ENCODE measurements around the gene TSFM. TPM values are rescaled to one million over a fixed set of nuclear protein-coding genes. Genes with fewer than 3 reads are reported as not detected.

The TSFM gene
- polyA plus RNA-seq, 3 donors, result 4.5 to 22.6 (median 21.8) TPM

- H3K9ac ChIP-seq (ENCODE audit: insufficient read depth, low read length, poor library complexity, severe bottlenecking), result no peak overlapping the region
- TF ChIP-seq CTCF (IDR thresholded peaks at IDR 0.05), result no peak
- H3K27me3 ChIP-seq (ENCODE audit: control insufficient read depth in 2 of 2, insufficient read depth in 2 of 2, low read length in 2 of 2), result peaks cover 0 to under 1% of the 10 kb centered on the region in 2 donors
- DNase-seq, result no peak
- no peak overlapping the region for H3K4me3 Mint-ChIP-seq
- H3K79me2 ChIP-seq (ENCODE audit: insufficient read depth, low read length), result peaks cover 27% of the 10 kb centered on the region
- H2AFZ ChIP-seq (ENCODE audit: insufficient read depth, low read depth, low read length, poor library complexity, severe bottlenecking), result no peak overlapping the region
- H3K36me3 Mint-ChIP-seq, result peaks cover 22 to 41% of the 10 kb centered on the region in 2 donors
- H3K4me2 ChIP-seq (replicated peaks; ENCODE audit: extremely low read depth, low read length, poor library complexity, severe bottlenecking), result no peak overlapping the region
- no peaks in the 10 kb centered on the region for H4K20me1 ChIP-seq (ENCODE audit: insufficient read depth, low read length)
- no peaks in the 10 kb centered on the region for H3K9me3 ChIP-seq (replicated peaks in 1 of 2; ENCODE audit: control insufficient read depth in 1 of 2, insufficient read depth in 1 of 2, low read length in 2 of 2)
- H3K9me3 Mint-ChIP-seq, result no peaks in the 10 kb centered on the region
- intact Hi-C loops (cut with micrococcal nuclease), result loop anchor here in 1 of 2 donors (10.0 kb wide), 1 partner anchor 186 kb away; no protein-coding TSS in a partner anchor
- no peak overlapping the region for H3K4me3 ChIP-seq (replicated peaks in 1 of 3; ENCODE audit: low read depth in 2 of 3, low read length in 3 of 3)
- H3K27ac ChIP-seq (ENCODE audit: low read depth in 1 of 2, low read length in 2 of 2), result no peak overlapping the region
- H3K36me3 ChIP-seq (replicated peaks in 1 of 2; ENCODE audit: control insufficient read depth in 1 of 2, insufficient read depth in 2 of 2, low read length in 2 of 2), result peaks cover 14 to 39% of the 10 kb centered on the region in 2 donors
- H3K27ac Mint-ChIP-seq, result peak overlapping the region in 2 of 7 donors; percentile 30 to 50
- peaks cover 40% of the 10 kb centered on the region for H3K4me1 Mint-ChIP-seq
- peaks cover under 1 to 7% (median 2%) of the 10 kb centered on the region in 3 donors for H3K27me3 Mint-ChIP-seq (ENCODE audit: low read depth in 3 of 3)
- 100% methylated on average over 1 of the region's 5 CpGs for WGBS (ENCODE audit: insufficient coverage)
- peaks cover 30 to 36% of the 10 kb centered on the region in 2 donors for H3K4me1 ChIP-seq (ENCODE audit: control insufficient read depth in 1 of 2, insufficient read depth in 2 of 2, low read length in 2 of 2)
These were observed 33.5 kb upstream of the TSFM start for GRCh38 chr12:57749061-57749460.

GRCh38 chr12:57750561-57751431 lies 31.8 kb upstream of the TSFM start:
- intact Hi-C loops (cut with micrococcal nuclease), result loop anchor here in 1 of 2 donors (10.0 kb wide), 1 partner anchor 206 kb away; the partner anchor contains the start of gene DCTN2
- Histone ChIP-seq H3K9ac (ENCODE audit: insufficient read depth, low read length, poor library complexity, severe bottlenecking) (peak overlapping the region; percentile 72), H3K27me3 (ENCODE audit: control insufficient read depth in 2 of 2, insufficient read depth in 2 of 2, low read length in 2 of 2) (peaks cover 0 to 7% of the 10 kb centered on the region in 2 donors), H3K4me2 (replicated peaks; ENCODE audit: extremely low read depth, low read length, poor library complexity, severe bottlenecking) (peak overlapping the region; percentile 88), H3K9me3 (replicated peaks in 1 of 2; ENCODE audit: control insufficient read depth in 1 of 2, insufficient read depth in 1 of 2, low read length in 2 of 2) (no peaks in the 10 kb centered on the region), H3K4me1 (ENCODE audit: control insufficient read depth in 1 of 2, insufficient read depth in 2 of 2, low read length in 2 of 2) (peaks cover 27 to 32% of the 10 kb centered on the region in 2 donors), H3K27ac (ENCODE audit: low read depth in 1 of 2, low read length in 2 of 2) (peak overlapping the region; percentile 79 to 82), H4K20me1 (ENCODE audit: insufficient read depth, low read length) (no peaks in the 10 kb centered on the region), H2AFZ (ENCODE audit: insufficient read depth, low read depth, low read length, poor library complexity, severe bottlenecking) (peak overlapping the region; percentile 92), H3K79me2 (ENCODE audit: insufficient read depth, low read length) (peaks cover 27% of the 10 kb centered on the region), H3K4me3 (replicated peaks in 1 of 3; ENCODE audit: low read depth in 2 of 3, low read length in 3 of 3) (peak overlapping the region in 1 of 3 experiments; percentile 81), H3K36me3 (replicated peaks in 1 of 2; ENCODE audit: control insufficient read depth in 1 of 2, insufficient read depth in 2 of 2, low read length in 2 of 2) (peaks cover 14 to 39% of the 10 kb centered on the region in 2 donors)
- Mint-ChIP-seq H3K36me3 (peaks cover 22 to 43% of the 10 kb centered on the region in 2 donors), H3K27ac (peak overlapping the region in 6 of 7 donors; percentile 84 to 92 (median 88)), H3K9me3 (no peaks in the 10 kb centered on the region), H3K4me1 (peaks cover 37% of the 10 kb centered on the region), H3K4me3 (peak overlapping the region; percentile 82 to 96), H3K27me3 (ENCODE audit: low read depth in 3 of 3) (peaks cover 7 to 13% (median 7%) of the 10 kb centered on the region in 3 donors)
- no peak for DNase-seq
- WGBS (ENCODE audit: insufficient coverage), result 91% methylated on average over 10 of the region's 15 CpGs
- TF ChIP-seq CTCF (IDR thresholded peaks at IDR 0.05), result no peak

All from CD14-positive monocyte (primary cell).